HepG2 (cell line): ENCODE data around the gene KRI1. TPM values are rescaled to one million over a fixed set of nuclear protein-coding genes. Genes with fewer than 3 reads are reported as not detected.

Experiments
- ATF6 ChIP-seq: sonication (generic); formaldehyde crosslinking; conservative IDR thresholded peaks from 2 replicates; pipeline ENCODE4 v1.4.0; 2020; ENCODE audit warnings: missing genetic modification reagents
- CEBPG ChIP-seq: IDR thresholded peaks from 2 replicates; pipeline ENCODE4 v1.6.1; 2016
- HDAC2 ChIP-seq: sonication (generic); formaldehyde crosslinking; IDR thresholded peaks from 2 replicates; pipeline ENCODE4 v1.4.0; 2020; ENCODE audit warnings: missing genetic modification reagents
- HNF1B ChIP-seq: sonication (generic); formaldehyde crosslinking; IDR thresholded peaks from 2 replicates; pipeline ENCODE4 v1.5.1; 2020; ENCODE audit warnings: mild to moderate bottlenecking, moderate library complexity, missing genetic modification reagents
- HNRNPH1 ChIP-seq: fragments of 200-400 bp; formaldehyde crosslinking; optimal IDR thresholded peaks from 2 replicates; pipeline ENCODE3; 2017; ENCODE audit warnings: mild to moderate bottlenecking, low read depth, low read length
- KDM5B ChIP-seq: sonication (generic); formaldehyde crosslinking; IDR thresholded peaks from 2 replicates; pipeline ENCODE4 v1.4.0; 2020; ENCODE audit warnings: missing genetic modification reagents, mild to moderate bottlenecking, borderline replicate concordance
- KMT2A ChIP-seq: sonication (generic); formaldehyde crosslinking; IDR thresholded peaks from 2 replicates; pipeline ENCODE4 v1.4.0; 2020; ENCODE audit warnings: missing genetic modification reagents
- NFIC ChIP-seq: IDR thresholded peaks from 2 replicates; pipeline ENCODE4 v1.6.1; 2012; ENCODE audit warnings: mild to moderate bottlenecking, low read length, inconsistent platforms
- NFRKB ChIP-seq: fragments of 450-650 bp; IDR thresholded peaks from 2 replicates; pipeline ENCODE4 v1.6.1; 2017
- RBAK ChIP-seq: sonication (generic); formaldehyde crosslinking; IDR thresholded peaks from 2 replicates; pipeline ENCODE4 v1.5.1; 2020; ENCODE audit warnings: mild to moderate bottlenecking, missing genetic modification reagents
- RFX1 ChIP-seq: fragments of 450-650 bp; IDR thresholded peaks from 2 replicates; pipeline ENCODE4 v1.6.1; 2017
- RNF2 ChIP-seq: fragments of 450-650 bp; conservative IDR thresholded peaks from 2 replicates; pipeline ENCODE4 v1.6.1; 2016; ENCODE audit warnings: low read depth
- RORA ChIP-seq: sonication (generic); formaldehyde crosslinking; IDR thresholded peaks from 2 replicates; pipeline ENCODE4 v1.5.0; 2020; ENCODE audit warnings: mild to moderate bottlenecking, missing genetic modification reagents, moderate library complexity
- TBL1XR1 ChIP-seq: fragments of 150-350 bp; IDR thresholded peaks from 2 replicates; pipeline ENCODE4 v1.6.1; 2014; ENCODE audit warnings: borderline replicate concordance, low read length; ENCODE audit not compliant: partially characterized antibody
- YEATS2 ChIP-seq: sonication (generic); formaldehyde crosslinking; IDR thresholded peaks from 2 replicates; pipeline ENCODE4 v1.4.0; 2020; ENCODE audit warnings: missing genetic modification reagents, borderline replicate concordance
- YEATS4 ChIP-seq: sonication (generic); formaldehyde crosslinking; IDR thresholded peaks from 2 replicates; pipeline ENCODE4 v1.4.0; 2020; ENCODE audit warnings: missing genetic modification reagents, borderline replicate concordance
- ZFP62 ChIP-seq: sonication (generic); formaldehyde crosslinking; IDR thresholded peaks from 2 replicates; pipeline ENCODE4 v1.4.0; 2020; ENCODE audit warnings: missing genetic modification reagents
- ZNF136 ChIP-seq: sonication (generic); formaldehyde crosslinking; IDR thresholded peaks from 2 replicates; pipeline ENCODE4 v1.8.1; 2022; ENCODE audit warnings: low read depth, mild to moderate bottlenecking, moderate library complexity, missing genetic modification reagents
- ZNF235 ChIP-seq: sonication (generic); formaldehyde crosslinking; IDR thresholded peaks from 2 replicates; pipeline ENCODE4 v1.8.1; 2023; ENCODE audit warnings: mild to moderate bottlenecking, missing genetic modification reagents, borderline replicate concordance
- ZNF33A ChIP-seq: sonication (generic); formaldehyde crosslinking; IDR thresholded peaks from 2 replicates; pipeline ENCODE4 v1.5.1; 2020; ENCODE audit warnings: missing genetic modification reagents, mild to moderate bottlenecking, moderate library complexity, borderline replicate concordance
- ZNF367 ChIP-seq: sonication (generic); formaldehyde crosslinking; IDR thresholded peaks from 2 replicates; pipeline ENCODE4 v1.4.0; 2020; ENCODE audit warnings: missing genetic modification reagents, borderline replicate concordance
- ZNF430 ChIP-seq: sonication (generic); formaldehyde crosslinking; IDR thresholded peaks from 2 replicates; pipeline ENCODE4 v1.9.0; 2021; ENCODE audit warnings: mild to moderate bottlenecking, missing genetic modification reagents
- ZNF543 ChIP-seq: sonication (generic); formaldehyde crosslinking; IDR thresholded peaks from 2 replicates; pipeline ENCODE4 v1.4.0; 2020; ENCODE audit warnings: mild to moderate bottlenecking, missing genetic modification reagents
- ZNF597 ChIP-seq: sonication (generic); formaldehyde crosslinking; IDR thresholded peaks from 2 replicates; pipeline ENCODE4 v1.5.0; 2020; ENCODE audit warnings: missing genetic modification reagents
- ZNF816 ChIP-seq: sonication (generic); formaldehyde crosslinking; IDR thresholded peaks from 2 replicates; pipeline ENCODE4 v1.8.0; 2022; ENCODE audit warnings: missing genetic modification reagents, mild to moderate bottlenecking, borderline replicate concordance
- ZNF841 ChIP-seq: sonication (generic); formaldehyde crosslinking; IDR thresholded peaks from 2 replicates; pipeline ENCODE4 v1.8.1; 2023; ENCODE audit warnings: missing genetic modification reagents, borderline replicate concordance
- polyA plus RNA-seq, 8 experiments: library from polyadenylated mRNA; depleted of rRNA in 3 of 8; stranded (reverse) in 7 of 8; unstranded in 1 of 8; fragments of >200 nt; fragmentation: Illumina TruSeq in 4 of 8; extraction: Trizol in 4 of 8; gene quantifications; 2 replicates each; pipeline versions ENCODE4 v1.2.1 to v1.2.3, GENCODE V29; 2011 to 2016; ENCODE audit warnings: low read depth in 4 of 8, missing spikeins in 1 of 8, mixed read lengths in 1 of 8; ENCODE audit not compliant: insufficient read depth in 1 of 8
- total RNA-seq, 5 experiments: library from RNA; depleted of rRNA; stranded (reverse); fragments of >200 nt; fragmentation: Illumina TruSeq; extraction: Trizol; gene quantifications; 2 replicates each; pipeline ENCODE4 v1.2.3, GENCODE V29; 2016; ENCODE audit warnings: low read depth in 1 of 5

The KRI1 gene
- total and polyA plus RNA-seq, 2 of the 13 experiments (the other 11 are each of a cell fraction or from before 2014, with no cell fraction given) = 9.1 to 11.7 TPM

- TF ChIP-seq ZNF367 (CRISPR knock-in tag) = 0 out of 2 replicates have a peak, but pooled peaks have one; percentile 73
- TF ChIP-seq RORA (CRISPR knock-in tag) = no peak
- TF ChIP-seq NFIC = no peak
- TF ChIP-seq HDAC2 = peak; percentile 79
- TF ChIP-seq KMT2A (CRISPR knock-in tag) = peak; percentile 81; the same call in 1 of the 2 replicates
- TF ChIP-seq RNF2 = peak; percentile 83
- no peak for TF ChIP-seq RBAK (CRISPR knock-in tag)
- peak; percentile 80; the same call in 1 of the 2 replicates for TF ChIP-seq YEATS2
- TF ChIP-seq ZNF430 (CRISPR knock-in tag) = peak; percentile 96
- TF ChIP-seq KDM5B = peak; percentile 97; the same call in 1 of the 2 replicates
- TF ChIP-seq RFX1 = no peak
- TF ChIP-seq YEATS4 (CRISPR knock-in tag) = peak; percentile 89
- peak; percentile 54 for TF ChIP-seq CEBPG (CRISPR knock-in tag)
- no peak for TF ChIP-seq HNRNPH1
- peak; percentile 87; the same call in 1 of the 2 replicates for TF ChIP-seq ZNF136 (CRISPR knock-in tag)
- no peak for TF ChIP-seq ZFP62 (CRISPR knock-in tag)
- peak; percentile 64; the same call in 1 of the 2 replicates for TF ChIP-seq ZNF816 (CRISPR knock-in tag)
- TF ChIP-seq ZNF841 (CRISPR knock-in tag) = no peak; the same call in 1 of the 2 replicates
- no peak for TF ChIP-seq ZNF543 (CRISPR knock-in tag)
- TF ChIP-seq ZNF235 (CRISPR knock-in tag) = peak; percentile 70; the same call in 1 of the 2 replicates
- peak; percentile 85; the same call in 1 of the 2 replicates for TF ChIP-seq ATF6 (CRISPR knock-in tag)
- no peak for TF ChIP-seq NFRKB
- no peak for TF ChIP-seq ZNF597 (CRISPR knock-in tag)
- TF ChIP-seq HNF1B (CRISPR knock-in tag) = peak; percentile 77
- no peak for TF ChIP-seq TBL1XR1
- no peak for TF ChIP-seq ZNF33A (CRISPR knock-in tag)
Measured at GRCh38 chr19:10565567-10566407, at the start of gene KRI1 (continued).
